Measurements from ENCODE around the gene SERGEF.

DNA sequence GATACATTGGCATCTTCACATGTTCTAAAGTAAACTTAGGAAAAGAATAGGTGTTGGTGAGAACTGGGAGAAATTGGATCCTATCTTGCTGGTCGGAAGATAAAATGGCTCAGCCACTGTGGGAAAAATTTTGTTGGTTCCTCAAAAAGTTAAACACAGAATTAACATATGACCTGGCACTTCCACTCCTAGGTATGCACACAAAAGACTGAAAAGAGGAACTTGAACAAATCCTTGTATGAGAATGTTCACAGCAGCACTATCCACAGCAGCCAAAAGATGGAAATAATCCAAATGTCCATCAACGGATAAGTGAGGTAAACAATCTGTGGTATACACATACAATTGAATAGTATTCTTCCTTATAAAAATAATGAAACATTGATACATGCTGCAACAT, 38.0 kb upstream of the SERGEF start:
- TF ChIP-seq CTCF (IDR thresholded peaks at IDR 0.05; ENCODE audit: low read length): no peak
- TF ChIP-seq EZH2 (optimal IDR thresholded peaks at IDR 0.05; ENCODE audit: low read depth, low read length): no peak
- TF ChIP-seq EZH2phosphoT487 (IDR thresholded peaks at IDR 0.05; ENCODE audit: low read length): no peak
